SH-SY5Y (cell line): ENCODE measurements around the gene LRP8.

Source experiments
- GATA2 ChIP-seq: IDR thresholded peaks from 2 replicates; pipeline ENCODE4 v1.6.1; 2011; ENCODE audit warnings: mild to moderate bottlenecking, low read depth, low read length
- GATA3 ChIP-seq: IDR thresholded peaks from 2 replicates; pipeline ENCODE4 v1.6.1; 2011; ENCODE audit warnings: low read depth, mild to moderate bottlenecking, low read length, moderate library complexity

The LRP8 gene

GRCh38 chr1:53349968-53350852, 22.3 kb upstream of the LRP8 start:
- TF ChIP-seq GATA3 = no peak
- no peak for TF ChIP-seq GATA2

GRCh38 chr1:53349369-53349835, 21.5 kb upstream of the LRP8 start:
- TF ChIP-seq GATA2 = no peak
- TF ChIP-seq GATA3 = no peak

DNA sequence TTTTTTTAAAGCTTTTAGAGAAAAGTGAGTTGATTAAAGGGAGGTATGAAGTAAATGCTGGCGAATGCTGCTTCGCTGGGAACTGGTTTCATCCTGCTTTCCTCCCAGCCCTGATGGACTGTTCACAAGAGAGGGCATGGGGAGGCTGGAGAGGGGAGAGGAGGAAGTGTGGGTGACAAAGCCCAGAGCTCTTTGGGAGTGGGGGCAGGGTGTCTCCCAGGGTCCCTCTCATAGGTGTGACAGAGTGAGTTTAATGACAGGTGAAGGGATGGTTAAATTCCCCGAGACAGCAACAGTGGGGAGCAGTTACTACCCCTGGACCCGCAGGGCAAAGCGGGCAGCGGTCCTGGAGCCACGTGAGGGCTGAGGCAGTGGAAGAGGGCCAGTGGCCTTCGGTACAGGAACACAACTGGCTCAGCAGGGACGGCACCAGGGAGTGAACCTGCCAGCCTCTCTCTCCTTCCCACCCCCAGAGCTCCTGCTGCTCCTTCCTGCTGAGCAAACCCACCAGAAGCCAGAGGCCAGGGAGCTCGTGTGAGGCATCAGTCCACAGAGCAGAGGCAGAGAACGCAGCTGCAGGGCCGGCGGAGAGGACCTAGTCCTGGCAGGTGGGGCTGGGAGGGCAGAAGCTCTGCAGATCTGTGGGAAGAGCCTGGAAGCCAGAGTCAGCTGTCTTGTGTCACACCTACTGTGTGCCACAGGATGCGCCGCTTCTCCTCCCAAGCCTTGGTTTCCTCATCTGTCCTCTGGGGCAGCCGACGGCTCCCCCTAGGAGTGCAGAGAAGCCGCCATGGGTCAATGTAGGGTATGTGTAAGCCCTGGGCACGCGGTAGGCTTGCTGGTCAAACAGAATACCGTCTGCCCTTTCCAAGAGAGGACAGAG, 20.9 kb upstream of the LRP8 start:
- TF ChIP-seq GATA2 (no peak), GATA3 (no peak)

DNA sequence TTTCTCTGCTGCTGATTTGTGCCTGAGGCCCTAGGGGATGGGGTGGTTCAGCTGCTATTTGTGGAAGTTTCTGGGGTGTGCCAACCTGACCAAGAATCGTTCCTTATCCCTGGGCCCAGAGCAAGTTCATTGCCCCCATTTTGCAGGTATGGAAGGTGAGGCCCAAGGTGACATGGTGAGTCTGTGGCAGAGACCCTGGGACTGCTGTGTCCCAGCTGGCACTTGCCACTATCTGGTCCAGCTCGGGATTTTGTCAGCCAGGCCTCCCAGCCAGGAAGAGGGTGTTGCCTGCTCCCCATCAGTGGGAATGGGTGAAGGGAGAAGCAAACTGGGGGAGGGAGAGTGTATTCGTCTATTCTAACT, 18.9 kb upstream of the LRP8 start:
- TF ChIP-seq GATA2 (no peak), GATA3 (no peak)

DNA sequence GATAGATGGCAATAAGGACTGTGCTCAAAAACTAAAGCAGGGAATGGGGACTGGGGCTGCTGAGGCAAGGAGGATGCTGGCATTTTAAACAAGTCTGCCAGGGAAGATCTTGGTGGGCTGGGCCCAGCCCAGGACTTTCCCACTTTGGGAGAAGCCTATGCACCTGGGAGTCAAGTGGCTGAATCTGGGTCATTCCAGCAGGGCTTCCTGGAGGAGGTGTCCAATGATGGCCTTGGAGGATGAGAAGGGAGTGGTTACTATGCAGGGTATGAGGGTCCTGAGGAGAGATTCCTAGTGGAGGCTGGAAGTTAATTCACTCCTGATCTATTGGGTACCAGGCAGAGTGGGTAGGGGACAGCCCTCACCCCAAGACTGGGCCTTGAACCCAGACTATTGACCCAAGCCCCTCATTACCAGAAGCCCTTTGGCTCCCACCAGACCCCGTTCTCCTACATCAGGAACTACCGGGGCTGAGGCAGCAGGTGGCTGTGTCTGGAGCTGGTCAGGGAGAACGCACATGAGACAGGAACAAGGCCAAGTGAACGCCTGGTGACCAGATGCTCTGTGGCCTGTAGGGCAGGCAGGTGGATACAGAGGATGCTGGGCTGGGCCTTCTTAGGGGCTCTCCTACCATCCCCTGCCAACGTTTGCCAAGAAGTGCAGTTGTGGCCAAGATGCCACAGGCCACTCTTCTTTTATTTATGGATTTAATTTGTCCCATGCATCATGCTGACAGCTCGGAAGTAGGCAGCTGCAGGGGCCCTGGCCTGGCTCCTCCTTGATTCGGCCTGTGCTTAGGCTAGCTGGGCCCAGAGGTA, 18.3 kb upstream of the LRP8 start:
- no peak for TF ChIP-seq GATA2
- no peak for TF ChIP-seq GATA3

DNA sequence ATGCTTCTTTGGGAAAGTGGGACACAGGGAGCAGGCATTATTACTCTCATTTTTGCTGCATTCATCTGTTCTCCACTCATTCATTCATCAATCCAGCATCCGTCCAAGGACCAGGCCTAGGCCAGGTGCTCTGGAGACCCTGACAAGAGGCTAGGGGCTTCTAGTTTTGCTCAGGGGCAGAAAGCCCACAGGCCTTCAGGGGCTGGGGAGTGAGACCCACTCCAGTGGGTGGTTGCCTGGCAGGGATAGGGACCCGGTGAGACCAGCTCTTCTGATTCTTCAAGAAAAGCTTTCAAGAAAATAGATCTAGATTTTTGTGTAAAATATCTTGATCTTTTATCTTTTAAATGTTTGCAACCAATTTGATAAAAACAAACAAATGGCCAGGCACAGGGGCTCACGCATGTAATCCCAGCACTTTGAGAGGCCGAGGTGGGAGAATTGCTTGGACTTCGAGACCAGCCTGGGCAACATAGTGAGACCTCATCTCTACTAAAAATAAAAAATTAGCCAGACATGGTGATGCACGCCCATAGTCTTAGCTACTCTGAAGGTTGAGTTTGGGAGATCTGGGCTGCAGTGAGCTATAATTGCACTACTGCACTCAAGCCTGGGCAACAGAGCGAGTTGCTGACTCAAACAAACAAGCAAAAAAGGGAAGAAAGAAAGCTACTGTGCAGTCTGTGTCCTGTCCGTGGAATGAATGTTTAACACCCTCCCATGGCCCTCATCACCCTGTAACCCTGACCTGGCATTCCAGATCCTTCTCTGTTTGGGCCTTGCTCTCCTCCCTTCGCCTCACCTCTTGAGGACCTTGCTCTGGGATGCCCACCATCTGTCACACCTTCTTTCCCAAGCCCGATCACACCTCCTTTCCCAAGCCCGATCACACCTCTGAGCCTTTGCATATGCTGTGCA, 17.3 kb upstream of the LRP8 start:
- TF ChIP-seq GATA2 = no peak
- TF ChIP-seq GATA3 = no peak

- TF ChIP-seq GATA2 = no peak
- TF ChIP-seq GATA3 = no peak
These were observed 16.2 kb upstream of the LRP8 start for GRCh38 chr1:53343831-53344668.

- TF ChIP-seq GATA2 = no peak
- no peak for TF ChIP-seq GATA3
These were observed 15.0 kb upstream of the LRP8 start for GRCh38 chr1:53342735-53343470.

GRCh38 chr1:53341961-53342707, 14.3 kb upstream of the LRP8 start:
- TF ChIP-seq GATA2 = no peak

- TF ChIP-seq GATA3 = no peak
- no peak for TF ChIP-seq GATA2
These were observed 13.6 kb upstream of the LRP8 start for GRCh38 chr1:53341521-53341895.

GRCh38 chr1:53340660-53341520, 13.0 kb upstream of the LRP8 start:
- TF ChIP-seq GATA2 (no peak), GATA3 (no peak)
